ENCODE results near the gene GNB2. TPM values are rescaled to one million over a fixed set of nuclear protein-coding genes. Genes with fewer than 3 reads are reported as not detected.
"Not testable (repeated sequence)": the region's sequence is repeated elsewhere in the genome, so short reads cannot be mapped to it uniquely, and the experiment has no call there.

Gene GNB2
- polyA plus RNA-seq, 3 donors, result 164 to 210 (median 185) TPM

- not testable (repeated sequence) for DNase-seq (ENCODE audit: low read depth in 3 of 3, low spot score in 2 of 3)
These were observed 11.3 kb upstream of the GNB2 start for GRCh38 chr7:100662194-100662776.

- no peak for DNase-seq (ENCODE audit: low read depth in 3 of 3, low spot score in 2 of 3)
These were observed 8.3 kb upstream of the GNB2 start for GRCh38 chr7:100665168-100665726.

GRCh38 chr7:100667331-100668068, 6.0 kb upstream of the GNB2 start:
- DNase-seq (ENCODE audit: low read depth in 3 of 3, low spot score in 2 of 3), result no peak

- DNase-seq (ENCODE audit: low read depth in 3 of 3, low spot score in 2 of 3), result no peak
These were observed 5.5 kb upstream of the GNB2 start for GRCh38 chr7:100668069-100668449.

- not testable (repeated sequence) for DNase-seq (ENCODE audit: low read depth in 3 of 3, low spot score in 2 of 3)
These were observed 4.4 kb upstream of the GNB2 start for GRCh38 chr7:100669106-100669505.

- no peak for DNase-seq (ENCODE audit: low read depth in 3 of 3, low spot score in 2 of 3)
These were observed 3.5 kb upstream of the GNB2 start for GRCh38 chr7:100670074-100670473.

- DNase-seq (ENCODE audit: low read depth in 3 of 3, low spot score in 2 of 3), result no peak
These were observed 1.9 kb upstream of the GNB2 start for GRCh38 chr7:100671353-100672327.

GRCh38 chr7:100673942-100674410, 436 bp downstream of the GNB2 start:
- no peak for DNase-seq (ENCODE audit: low read depth in 3 of 3, low spot score in 2 of 3)

- no peak for DNase-seq (ENCODE audit: low read depth in 3 of 3, low spot score in 2 of 3)
These were observed 1.0 kb downstream of the GNB2 start for GRCh38 chr7:100674411-100675104.

GRCh38 chr7:100675105-100675451, 1.5 kb downstream of the GNB2 start:
- no peak for DNase-seq (ENCODE audit: low read depth in 3 of 3, low spot score in 2 of 3)

- no peak for DNase-seq (ENCODE audit: low read depth in 3 of 3, low spot score in 2 of 3)
These were observed 2.2 kb downstream of the GNB2 start for GRCh38 chr7:100675581-100676350.

- no peak for DNase-seq (ENCODE audit: low read depth in 3 of 3, low spot score in 2 of 3)
These were observed 3.2 kb downstream of the GNB2 start for GRCh38 chr7:100676501-100677306.

GRCh38 chr7:100677308-100678267, 4.0 kb downstream of the GNB2 start:
- DNase-seq (ENCODE audit: low read depth in 3 of 3, low spot score in 2 of 3), result no peak

GRCh38 chr7:100678291-100678984, 4.9 kb downstream of the GNB2 start:
- no peak for DNase-seq (ENCODE audit: low read depth in 3 of 3, low spot score in 2 of 3)

GRCh38 chr7:100679129-100679926, 5.8 kb downstream of the GNB2 start:
- no peak for DNase-seq (ENCODE audit: low read depth in 3 of 3, low spot score in 2 of 3)

GRCh38 chr7:100679927-100680575, 6.5 kb downstream of the GNB2 start:
- DNase-seq (ENCODE audit: low read depth in 3 of 3, low spot score in 2 of 3), result no peak
